ENCODE results near the gene SMC2. TPM values are rescaled to one million over a fixed set of nuclear protein-coding genes. Genes with fewer than 3 reads are reported as not detected.

SMC2 gene
- total RNA-seq, 1 experiment from 2014 or later, result 24.4 TPM

DNA sequence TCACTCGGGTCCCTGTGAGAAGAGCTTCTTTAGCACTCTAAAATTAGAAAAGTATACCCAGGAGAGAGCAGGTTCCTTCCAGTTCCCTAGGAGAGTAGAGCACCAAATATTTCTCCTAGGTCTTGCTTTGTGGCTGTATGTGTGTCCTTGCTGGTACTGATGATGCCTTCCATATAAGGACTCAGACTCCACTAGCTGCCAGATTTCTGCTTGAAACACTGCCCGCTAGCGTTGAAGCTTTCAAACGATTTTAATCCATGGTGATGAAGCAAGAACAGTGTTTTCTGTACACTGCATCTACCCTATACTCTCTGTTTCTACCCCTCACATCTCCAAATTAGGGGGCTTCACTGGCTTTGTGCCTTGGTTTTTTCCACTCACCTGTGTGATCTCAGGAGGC, 2.4 kb upstream of the SMC2 start:
- no peak for DNase-seq
- TF ChIP-seq, protein P1, sequence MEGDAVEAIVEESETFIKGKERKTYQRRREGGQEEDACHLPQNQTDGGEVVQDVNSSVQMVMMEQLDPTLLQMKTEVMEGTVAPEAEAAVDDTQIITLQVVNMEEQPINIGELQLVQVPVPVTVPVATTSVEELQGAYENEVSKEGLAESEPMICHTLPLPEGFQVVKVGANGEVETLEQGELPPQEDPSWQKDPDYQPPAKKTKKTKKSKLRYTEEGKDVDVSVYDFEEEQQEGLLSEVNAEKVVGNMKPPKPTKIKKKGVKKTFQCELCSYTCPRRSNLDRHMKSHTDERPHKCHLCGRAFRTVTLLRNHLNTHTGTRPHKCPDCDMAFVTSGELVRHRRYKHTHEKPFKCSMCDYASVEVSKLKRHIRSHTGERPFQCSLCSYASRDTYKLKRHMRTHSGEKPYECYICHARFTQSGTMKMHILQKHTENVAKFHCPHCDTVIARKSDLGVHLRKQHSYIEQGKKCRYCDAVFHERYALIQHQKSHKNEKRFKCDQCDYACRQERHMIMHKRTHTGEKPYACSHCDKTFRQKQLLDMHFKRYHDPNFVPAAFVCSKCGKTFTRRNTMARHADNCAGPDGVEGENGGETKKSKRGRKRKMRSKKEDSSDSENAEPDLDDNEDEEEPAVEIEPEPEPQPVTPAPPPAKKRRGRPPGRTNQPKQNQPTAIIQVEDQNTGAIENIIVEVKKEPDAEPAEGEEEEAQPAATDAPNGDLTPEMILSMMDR (IDR thresholded peaks at IDR 0.05; ENCODE audit: unreplicated experiment), result no peak
- intact Hi-C loops (cut with micrococcal nuclease; ENCODE audit: unreplicated experiment), result no loop called here
- Mint-ChIP-seq H3K4me1 (ENCODE audit: low read depth, unreplicated experiment) (peaks cover 6% of the 10 kb centered on the region), H3K9me3 (ENCODE audit: low read depth, unreplicated experiment) (peaks cover 2% of the 10 kb centered on the region), H3K4me3 (ENCODE audit: low read depth, unreplicated experiment) (no peak overlapping the region), H3K27me3 (ENCODE audit: unreplicated experiment) (no peaks in the 10 kb centered on the region), H3K27ac (ENCODE audit: unreplicated experiment) (no peak overlapping the region), H3K36me3 (ENCODE audit: insufficient read depth, unreplicated experiment) (peaks cover 23% of the 10 kb centered on the region)
- CTCF ChIA-PET, result no interaction called here
- no TSS peak for BruUV-seq (replicated peaks)

DNA sequence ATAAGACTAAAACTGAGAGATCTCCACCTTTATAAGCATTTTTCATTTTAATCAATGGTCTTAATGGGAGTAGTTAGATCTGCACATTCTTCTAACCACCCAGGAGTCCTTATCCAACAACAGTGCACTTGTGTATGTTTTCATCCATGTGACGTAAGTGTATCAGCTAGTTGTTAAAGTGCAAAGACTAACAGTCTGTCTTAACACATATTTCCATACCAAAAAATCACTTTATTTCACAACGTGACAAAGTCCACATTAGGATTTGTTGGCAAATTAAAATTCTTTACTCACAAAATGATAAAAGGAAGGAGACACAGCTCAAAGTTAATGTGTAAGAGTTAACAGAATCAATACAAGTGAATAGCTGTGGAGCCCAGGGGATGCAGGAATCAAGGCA, 1.9 kb upstream of the SMC2 start:
- peaks cover 2% of the 10 kb centered on the region for H3K9me3 Mint-ChIP-seq (ENCODE audit: low read depth, unreplicated experiment)
- no TSS peak for BruUV-seq (replicated peaks)
- TF ChIP-seq, protein P1 (IDR thresholded peaks at IDR 0.05; ENCODE audit: unreplicated experiment), result no peak
- DNase-seq, result no peak
- no peak overlapping the region for H3K4me3 Mint-ChIP-seq (ENCODE audit: low read depth, unreplicated experiment)
- peaks cover 6% of the 10 kb centered on the region for H3K4me1 Mint-ChIP-seq (ENCODE audit: low read depth, unreplicated experiment)
- CTCF ChIA-PET, result no interaction called here
- intact Hi-C loops (cut with micrococcal nuclease; ENCODE audit: unreplicated experiment), result no loop called here
- no peak overlapping the region for H3K27ac Mint-ChIP-seq (ENCODE audit: unreplicated experiment)
- peaks cover 23% of the 10 kb centered on the region for H3K36me3 Mint-ChIP-seq (ENCODE audit: insufficient read depth, unreplicated experiment)
- no peaks in the 10 kb centered on the region for H3K27me3 Mint-ChIP-seq (ENCODE audit: unreplicated experiment)

DNA sequence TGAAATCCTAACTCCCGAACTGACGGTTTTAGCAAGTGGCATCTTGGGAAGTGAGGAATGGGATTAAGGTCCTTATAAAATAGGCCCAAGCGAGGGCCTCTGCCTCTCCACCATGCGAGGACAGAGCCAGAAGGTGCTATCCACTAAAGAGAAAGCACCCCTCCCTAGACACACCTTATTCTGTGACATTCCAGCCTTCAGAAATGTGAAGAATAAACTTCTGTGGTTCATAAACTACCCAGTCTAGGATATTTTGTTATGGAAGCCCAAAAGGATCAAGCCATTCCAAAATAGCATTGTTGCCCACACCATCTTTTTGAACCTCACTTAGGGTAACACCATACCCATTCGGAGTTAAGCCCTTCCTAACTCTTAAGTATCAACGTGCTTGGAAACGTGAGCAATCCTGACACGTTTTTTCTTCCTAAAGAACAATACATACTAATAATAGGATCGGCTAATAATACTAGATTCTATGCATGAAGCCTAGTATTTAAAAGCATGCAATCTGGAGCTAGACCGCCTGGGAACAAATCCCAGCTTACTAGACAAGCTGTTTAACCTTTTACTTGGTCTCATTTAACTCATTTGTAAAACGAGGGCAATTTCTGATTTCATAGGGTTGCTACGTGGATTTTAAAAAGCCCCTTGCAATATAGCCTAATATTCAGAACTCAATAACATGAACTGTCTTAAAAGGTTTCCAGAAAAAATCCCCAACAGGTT, 1.1 kb upstream of the SMC2 start:
- intact Hi-C loops (cut with micrococcal nuclease; ENCODE audit: unreplicated experiment), result no loop called here
- Mint-ChIP-seq H3K4me1 (ENCODE audit: low read depth, unreplicated experiment) (peaks cover 6% of the 10 kb centered on the region), H3K9me3 (ENCODE audit: low read depth, unreplicated experiment) (peaks cover 2% of the 10 kb centered on the region), H3K27me3 (ENCODE audit: unreplicated experiment) (no peaks in the 10 kb centered on the region), H3K4me3 (ENCODE audit: low read depth, unreplicated experiment) (peak overlapping the region; percentile 85), H3K27ac (ENCODE audit: unreplicated experiment) (peak overlapping the region; percentile 97), H3K36me3 (ENCODE audit: insufficient read depth, unreplicated experiment) (peaks cover 23% of the 10 kb centered on the region)
- BruUV-seq (replicated peaks), result no TSS peak
- CTCF ChIA-PET, result no interaction called here
- DNase-seq, result no peak
- TF ChIP-seq, protein P1 (IDR thresholded peaks at IDR 0.05; ENCODE audit: unreplicated experiment), result no peak

DNA sequence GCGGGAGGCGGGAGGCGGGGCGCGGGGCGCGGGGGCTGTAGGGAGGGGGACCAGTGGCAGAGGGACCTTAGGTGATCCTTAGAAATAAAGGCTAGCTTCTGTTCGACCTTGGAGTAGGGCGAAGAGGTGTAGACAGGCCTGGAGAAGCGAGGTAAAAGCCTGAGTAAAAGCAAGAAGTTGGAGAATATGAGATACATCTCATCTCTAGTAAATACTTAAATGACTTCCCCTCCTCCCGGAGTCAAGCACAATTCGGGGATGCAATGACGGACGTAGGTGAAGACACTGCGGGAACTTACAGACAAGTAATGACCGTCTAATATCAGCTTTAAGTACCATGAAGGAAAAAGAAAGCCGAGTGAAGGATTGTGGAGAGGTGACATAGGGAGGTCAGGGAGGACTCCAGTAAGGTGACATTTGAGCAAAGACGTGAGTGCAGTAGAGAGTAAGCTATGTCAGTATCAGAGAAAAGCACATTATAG, 466 bp downstream of the SMC2 start:
- CTCF ChIA-PET, result interaction anchor here (0.6 kb wide), 1 partner anchor 1458 kb away, joined by 3 read pairs; no protein-coding TSS in a partner anchor
- DNase-seq, result no peak
- peak overlapping the region; percentile 97 for H3K27ac Mint-ChIP-seq (ENCODE audit: unreplicated experiment)
- no TSS peak for BruUV-seq (replicated peaks)
- intact Hi-C loops (cut with micrococcal nuclease; ENCODE audit: unreplicated experiment), result no loop called here
- H3K27me3 Mint-ChIP-seq (ENCODE audit: unreplicated experiment), result no peaks in the 10 kb centered on the region
- TF ChIP-seq, protein P1 (IDR thresholded peaks at IDR 0.05; ENCODE audit: unreplicated experiment), result no peak
- H3K9me3 Mint-ChIP-seq (ENCODE audit: low read depth, unreplicated experiment), result no peaks in the 10 kb centered on the region
- peaks cover 23% of the 10 kb centered on the region for H3K36me3 Mint-ChIP-seq (ENCODE audit: insufficient read depth, unreplicated experiment)
- peaks cover 6% of the 10 kb centered on the region for H3K4me1 Mint-ChIP-seq (ENCODE audit: low read depth, unreplicated experiment)
- peak overlapping the region; percentile 85 for H3K4me3 Mint-ChIP-seq (ENCODE audit: low read depth, unreplicated experiment)
